T-helper 1 cell treated with Interleukin-12 subunit alpha and Interleukin-12 subunit beta and Interleukin-4 antibody, amounts not matched to agents 30 ng/mL and 1 ng/mL, for 36 hours (primary cell): ENCODE data around the gene ENOX1. TPM values are rescaled to one million over a fixed set of nuclear protein-coding genes. Genes with fewer than 3 reads are reported as not detected.

Experiments used
- intact Hi-C: fragments of 100-400 bp; cut with micrococcal nuclease; formaldehyde crosslinking; loops from one replicate; pipeline ENCODE4 v1.15.1; 2024
- total RNA-seq: library from RNA; stranded (reverse); gene quantifications from 2 replicates; pipeline ENCODE4 v1.2.3, GENCODE V29; 2022

ENOX1 gene
- total RNA-seq, 1 donor from 2014 or later: 0.20 TPM

GRCh38 chr13:43223216-43223615 is 563.6 kb downstream of the ENOX1 start:
- intact Hi-C loops: no loop called here

GRCh38 chr13:43222086-43222485 is 564.7 kb downstream of the ENOX1 start:
- intact Hi-C loops: no loop called here

GRCh38 chr13:43221611-43222010 is 565.2 kb downstream of the ENOX1 start:
- intact Hi-C loops: no loop called here

GRCh38 chr13:43220873-43221595 is 565.7 kb downstream of the ENOX1 start:
- intact Hi-C loops: no loop called here

- intact Hi-C loops: no loop called here
Measured at GRCh38 chr13:43214124-43214523, 572.6 kb downstream of the ENOX1 start.

GRCh38 chr13:43206838-43207237 is 579.9 kb downstream of the ENOX1 start:
- intact Hi-C loops: no loop called here

GRCh38 chr13:43205416-43205815 is 581.4 kb downstream of the ENOX1 start:
- intact Hi-C loops: no loop called here

GRCh38 chr13:43204591-43204990 is 582.2 kb downstream of the ENOX1 start:
- intact Hi-C loops: no loop called here

GRCh38 chr13:43203781-43204180 is 583.0 kb downstream of the ENOX1 start:
- intact Hi-C loops: no loop called here

GRCh38 chr13:43200736-43201135 is 586.0 kb downstream of the ENOX1 start:
- intact Hi-C loops: no loop called here

GRCh38 chr13:43200307-43200706 is 586.5 kb downstream of the ENOX1 start:
- intact Hi-C loops: no loop called here

- intact Hi-C loops: no loop called here
Measured at GRCh38 chr13:43196750-43197370, 589.9 kb downstream of the ENOX1 start.

- intact Hi-C loops: no loop called here
Measured at GRCh38 chr13:43196086-43196621, 590.6 kb downstream of the ENOX1 start.

GRCh38 chr13:43195551-43195950 is 591.2 kb downstream of the ENOX1 start:
- intact Hi-C loops: no loop called here

GRCh38 chr13:43195112-43195511 is 591.7 kb downstream of the ENOX1 start:
- intact Hi-C loops: no loop called here

GRCh38 chr13:43193789-43194420 is 592.9 kb downstream of the ENOX1 start:
- intact Hi-C loops: no loop called here

- intact Hi-C loops: no loop called here
Measured at GRCh38 chr13:43191546-43191945, 595.2 kb downstream of the ENOX1 start.

- intact Hi-C loops: no loop called here
Measured at GRCh38 chr13:43185226-43185625, 601.5 kb downstream of the ENOX1 start.

GRCh38 chr13:43180837-43181236 is 605.9 kb downstream of the ENOX1 start:
- intact Hi-C loops: no loop called here

- intact Hi-C loops: no loop called here
Measured at GRCh38 chr13:43180036-43180660, 606.6 kb downstream of the ENOX1 start.

GRCh38 chr13:43171489-43171888 is 615.3 kb downstream of the ENOX1 start:
- intact Hi-C loops: no loop called here

GRCh38 chr13:43170506-43170905 is 616.3 kb downstream of the ENOX1 start:
- intact Hi-C loops: no loop called here
